Left cardiac atrium (tissue), 4 donors: ENCODE data around the gene LRRN1. TPM values are rescaled to one million over a fixed set of nuclear protein-coding genes. Genes with fewer than 3 reads are reported as not detected.

ENCODE experiments used
- ATAC-seq, 2 donors: fragments of 200-7000 bp; cut with Tn5 transposase; one replicate each; pipeline ENCODE4 v1.9.1; 2020; ENCODE audit warnings: mild to moderate bottlenecking in 2 of 2, moderate library complexity in 2 of 2
- DNase-seq: peaks from one replicate; pipeline ENCODE4 v3.0.0-alpha.2; 2020
- intact Hi-C, 2 donors: fragments of 100-400 bp; cut with DNase I; formaldehyde crosslinking; loops; one replicate each; pipeline versions ENCODE4 v1.14.1 to v1.15.1; 2022 to 2023
- long read RNA-seq: library from polyadenylated mRNA; unstranded; transcript quantifications from one replicate; pipeline ENCODE4 v2.0.0, GENCODE V29; 2021
- total RNA-seq, 2 donors: library from RNA; stranded (reverse); fragmentation: NEBNext Ultra II Directional; extraction: Animal tissue kit (Norgen Biotek cat#: 25700); gene quantifications; one replicate each; pipeline ENCODE4 v1.2.1, GENCODE V29; 2021
- donor health status: DM: no; HTN: yes; CAD: no.
- donor health status: DM: no; HTN: yes; CAD: no; lungs with severe emphysema.
- donor health status: DM: yes; HTN: yes; CAD: no.
- donor health status: Dilated cardiomyopathy.

The LRRN1 gene
- under 1 TPM; 0.13 to 0.32 TPM for total RNA-seq
- long read RNA-seq, result 0 reads

GRCh38 chr3:3799173-3800079 is at the start of gene LRRN1:
Gene LRRN1, plus strand, starts transcription at chr3:3799431. Its CDS starts 45,211 bp downstream, at chr3:3844642.
- ATAC-seq (peak; percentile 77 to 93), DNase-seq (peak; percentile 55)
- intact Hi-C loops, result no loop called here

GRCh38 chr3:3753416-3753815 is 45.8 kb upstream of the LRRN1 start:
- DNase-seq (no peak), ATAC-seq (no peak)
- intact Hi-C loops, result no loop called here

DNA sequence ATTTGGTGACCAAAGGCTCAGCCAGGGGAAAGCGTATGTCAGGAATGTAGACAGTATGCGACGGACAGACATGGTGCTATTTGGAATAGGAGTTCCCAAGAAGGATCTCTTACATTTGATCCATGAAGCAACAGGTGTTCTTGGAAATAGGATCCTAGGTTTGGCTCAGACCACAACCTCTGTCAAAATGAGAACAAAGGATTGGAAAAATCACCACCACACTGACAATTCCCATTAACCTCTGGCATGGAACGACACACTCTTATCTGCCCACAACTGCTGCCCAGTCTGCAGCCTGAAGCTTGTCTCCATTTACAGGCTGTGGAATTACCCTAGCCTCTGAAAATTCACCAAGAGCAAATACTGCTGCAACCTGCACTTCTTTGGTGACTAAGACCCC is 33.6 kb upstream of the LRRN1 start:
- DNase-seq (no peak), ATAC-seq (no peak)
- intact Hi-C loops, result no loop called here

DNA sequence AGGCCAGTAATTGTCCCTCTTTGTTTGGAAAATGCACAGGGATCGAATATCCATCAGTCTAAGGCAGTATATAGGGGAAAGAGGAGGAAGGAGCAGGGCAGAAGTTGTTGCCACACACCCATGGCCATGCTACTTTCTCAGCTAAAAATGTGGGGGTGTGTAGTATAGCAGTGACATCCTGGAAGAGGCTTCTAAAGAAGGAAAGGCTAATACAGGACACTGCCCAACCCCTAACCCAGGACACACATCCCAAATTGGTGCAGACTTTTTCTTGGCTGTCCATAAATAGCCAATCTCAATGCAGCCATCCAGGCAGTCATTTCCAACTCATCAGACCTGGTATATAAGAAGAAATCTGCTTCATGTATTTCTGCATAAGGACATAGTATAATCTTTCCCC is 33.1 kb upstream of the LRRN1 start:
- no peak for ATAC-seq
- intact Hi-C loops, result no loop called here
- no peak for DNase-seq

GRCh38 chr3:3771094-3771493 is 28.1 kb upstream of the LRRN1 start:
- intact Hi-C loops, result no loop called here
- ATAC-seq (no peak), DNase-seq (no peak)

GRCh38 chr3:3771567-3771966 is 27.7 kb upstream of the LRRN1 start:
- intact Hi-C loops, result no loop called here
- ATAC-seq (no peak), DNase-seq (no peak)

DNA sequence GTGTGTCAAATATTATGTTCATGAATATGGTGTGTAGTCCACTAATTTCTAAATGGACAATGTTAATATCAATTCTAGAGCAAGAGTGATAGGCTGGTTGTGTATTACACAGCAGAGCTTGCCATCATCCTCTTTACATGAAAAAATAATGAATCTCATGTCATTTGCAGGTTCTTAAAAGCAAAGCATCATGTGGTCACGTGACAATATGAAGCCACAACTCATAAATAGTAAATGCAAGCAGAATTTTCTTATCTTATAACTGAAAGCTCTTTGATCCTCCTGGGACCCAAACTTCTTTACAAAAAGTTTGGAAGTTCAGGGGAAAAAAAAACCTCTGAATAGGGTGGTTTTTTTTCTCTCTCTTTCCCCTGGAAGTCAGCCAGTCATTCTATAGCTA is 26.9 kb upstream of the LRRN1 start:
- intact Hi-C loops, result no loop called here
- DNase-seq, result no peak
- ATAC-seq, result no peak

DNA sequence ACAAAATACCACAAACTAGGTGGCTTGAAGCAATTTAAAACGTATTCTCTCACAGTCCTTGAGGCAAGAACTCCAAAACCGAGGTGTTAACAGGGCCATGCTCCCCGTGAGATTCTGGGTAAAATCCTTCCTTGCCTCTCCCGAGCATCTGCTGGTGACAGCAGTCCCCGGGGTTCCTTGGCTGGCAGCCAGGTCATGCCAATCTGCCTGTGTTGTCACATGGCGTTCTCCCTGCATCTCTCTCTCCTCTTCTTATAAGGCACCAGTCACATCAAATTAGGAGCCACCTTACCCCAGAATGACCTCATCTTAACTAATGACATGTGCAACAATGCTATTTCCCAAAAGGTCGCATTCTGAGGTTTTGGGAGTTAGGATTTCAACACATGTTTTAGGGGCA is 26.3 kb upstream of the LRRN1 start:
- ATAC-seq, result no peak
- no peak for DNase-seq
- intact Hi-C loops, result no loop called here

DNA sequence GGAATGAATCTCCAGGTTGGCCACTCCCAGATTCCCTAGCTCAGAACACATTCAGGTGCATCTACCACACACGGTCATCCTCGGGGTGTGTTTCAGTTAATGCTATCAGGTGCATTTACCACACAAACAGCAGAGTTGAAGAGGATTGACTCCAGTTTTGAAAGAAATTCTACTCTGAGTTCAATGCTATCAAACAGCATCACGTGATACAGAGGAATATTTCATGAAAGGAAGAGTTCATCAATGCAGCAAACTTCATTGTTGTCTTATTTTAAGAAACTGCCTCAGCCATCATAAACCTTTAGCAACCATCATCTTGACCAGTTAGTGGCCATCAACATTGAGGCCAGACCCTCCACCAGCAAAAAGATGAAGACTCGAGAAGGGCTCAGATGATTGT is 22.6 kb upstream of the LRRN1 start:
- DNase-seq (no peak), ATAC-seq (no peak)
- intact Hi-C loops, result no loop called here

- no peak for ATAC-seq
- intact Hi-C loops, result no loop called here
- no peak for DNase-seq
Observed at GRCh38 chr3:3778216-3778615, 21.0 kb upstream of the LRRN1 start.

DNA sequence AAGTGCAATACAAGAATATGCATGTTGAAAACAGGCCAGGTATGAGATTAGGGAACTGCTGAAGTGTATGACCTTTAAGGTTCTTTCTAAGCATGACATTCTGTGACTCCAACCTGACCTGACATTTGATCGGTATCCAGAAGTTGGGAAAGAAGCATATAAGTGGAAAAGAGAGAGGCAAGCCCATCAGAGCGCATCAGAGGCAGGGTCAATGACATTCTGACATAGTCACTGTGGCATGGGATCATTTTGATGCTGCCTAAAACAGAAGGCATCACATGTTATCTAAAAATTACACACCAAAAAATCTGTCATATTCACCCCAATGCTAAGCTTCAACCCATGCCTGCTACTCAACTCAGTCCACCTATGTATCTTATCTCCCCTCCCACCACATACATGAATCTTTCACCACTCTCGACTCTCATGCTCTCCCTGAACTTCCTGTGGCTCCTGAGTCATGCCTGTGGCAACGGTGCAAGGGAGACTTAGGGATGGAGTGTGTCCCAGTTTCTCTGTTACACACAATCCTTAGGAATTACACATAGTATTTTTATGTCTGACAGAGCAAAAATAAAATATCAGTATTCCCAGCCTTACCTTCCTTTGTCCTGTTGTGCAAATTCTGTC is 20.5 kb upstream of the LRRN1 start:
- intact Hi-C loops, result no loop called here
- ATAC-seq (no peak), DNase-seq (no peak)

- intact Hi-C loops, result no loop called here
- ATAC-seq (no peak), DNase-seq (no peak)
Observed at GRCh38 chr3:3782457-3782856, 16.8 kb upstream of the LRRN1 start.

DNA sequence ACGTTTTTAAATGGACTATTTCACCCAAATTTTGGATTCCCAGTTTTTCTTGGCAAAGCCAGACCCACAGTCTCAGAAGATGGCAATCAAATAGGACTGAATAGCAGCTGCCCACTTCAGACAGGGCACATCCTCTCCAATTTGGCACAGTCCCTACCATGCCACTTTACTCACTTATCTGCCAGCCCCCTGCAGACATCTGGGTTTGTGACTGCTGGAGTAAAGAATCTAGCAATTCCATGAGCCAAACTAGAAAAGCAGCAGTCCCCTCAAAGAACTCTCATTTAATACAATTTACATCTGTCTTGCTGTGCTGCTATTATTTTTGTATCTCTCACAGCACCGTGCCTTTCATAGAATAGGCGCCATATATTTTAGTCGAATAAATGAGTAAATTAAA is 16.0 kb upstream of the LRRN1 start:
- ATAC-seq (no peak), DNase-seq (no peak)

GRCh38 chr3:3783696-3784095 is 15.5 kb upstream of the LRRN1 start:
- ATAC-seq, result no peak
- intact Hi-C loops, result no loop called here
- DNase-seq, result no peak

More for the DNA sequence above, 16.0 kb upstream of the LRRN1 start:
- intact Hi-C loops, result no loop called here

GRCh38 chr3:3792391-3792790 is 6.8 kb upstream of the LRRN1 start:
- DNase-seq (no peak), ATAC-seq (no peak)
- intact Hi-C loops, result no loop called here

DNA sequence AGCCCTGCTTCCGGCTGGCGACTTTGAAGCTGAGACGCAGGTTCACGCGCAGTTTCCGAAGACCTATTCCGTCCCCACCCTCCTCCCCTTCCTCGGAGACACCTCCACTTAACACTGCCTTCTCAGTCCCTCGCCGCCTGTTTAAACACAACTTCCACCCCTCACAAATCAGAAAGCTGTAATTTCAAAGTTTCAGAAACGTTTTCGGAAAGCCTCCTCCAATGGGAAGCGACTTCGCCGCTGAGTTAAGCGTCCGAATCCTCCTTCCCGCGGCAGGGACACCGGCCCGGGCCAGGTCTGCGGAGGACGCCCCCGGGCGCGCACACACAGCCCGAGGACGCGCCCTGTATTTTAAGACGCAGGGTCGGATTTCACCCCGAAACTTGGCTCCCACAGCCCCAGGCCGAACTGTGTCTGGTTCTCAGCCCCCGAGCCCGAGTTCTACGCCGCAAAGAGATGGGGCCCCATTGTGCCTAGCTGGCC is 559 bp upstream of the LRRN1 start:
- no peak for DNase-seq
- peak; percentile 36 to 69 for ATAC-seq
- intact Hi-C loops, result no loop called here

GRCh38 chr3:3800080-3800455 is 837 bp downstream of the LRRN1 start:
- peak; percentile 44 to 63 for ATAC-seq
- intact Hi-C loops, result no loop called here
- DNase-seq, result peak; percentile 20

GRCh38 chr3:3800685-3801493 is 1.7 kb downstream of the LRRN1 start:
- ATAC-seq (peak; percentile 43 to 52), DNase-seq (peak; percentile 44)
- intact Hi-C loops, result no loop called here

- intact Hi-C loops, result no loop called here
- ATAC-seq (no peak), DNase-seq (no peak)
Observed at GRCh38 chr3:3801494-3801841, 2.2 kb downstream of the LRRN1 start.

- intact Hi-C loops, result no loop called here
- ATAC-seq (no peak), DNase-seq (no peak)
Observed at GRCh38 chr3:3802046-3802445, 2.8 kb downstream of the LRRN1 start.
